Measurements from ENCODE around the gene FOXP4. TPM values are rescaled to one million over a fixed set of nuclear protein-coding genes. Genes with fewer than 3 reads are reported as not detected.
A peak's percentile ranks its signal among the peaks of the same experiment; 100 is the strongest.

FOXP4 gene
- total and polyA plus RNA-seq, 2 of the 13 experiments (the other 11 are each of a cell fraction or from before 2014, with no cell fraction given): 11.0 to 12.4 TPM

- no peak for TF ChIP-seq ZBED4 (CRISPR knock-in tag; IDR thresholded peaks at IDR 0.05; ENCODE audit: borderline replicate concordance)
- no peak for TF ChIP-seq ZNF672 (CRISPR knock-in tag; IDR thresholded peaks at IDR 0.05)
- TF ChIP-seq DRAP1 (CRISPR knock-in tag; IDR thresholded peaks at IDR 0.05): no peak
- TF ChIP-seq ETV6 (CRISPR knock-in tag; conservative IDR thresholded peaks at IDR 0.05): no peak
- TF ChIP-seq ZNF713 (CRISPR knock-in tag; IDR thresholded peaks at IDR 0.05): no peak
- TF ChIP-seq XBP1 (CRISPR knock-in tag; IDR thresholded peaks at IDR 0.05): no peak
- TF ChIP-seq NR3C1 (CRISPR knock-in tag; IDR thresholded peaks at IDR 0.05): no peak
- TF ChIP-seq SNRNP70 (IDR thresholded peaks at IDR 0.05; ENCODE audit: low read depth, low read length): no peak
- 0 out of 2 replicates have a peak, but pooled peaks have one; percentile 34 for TF ChIP-seq SRY (CRISPR knock-in tag; IDR thresholded peaks at IDR 0.05)
- TF ChIP-seq ZNF280D (CRISPR knock-in tag; IDR thresholded peaks at IDR 0.05): no peak
- TF ChIP-seq TEAD2 (CRISPR knock-in tag; IDR thresholded peaks at IDR 0.05): no peak
- TF ChIP-seq MED8 (CRISPR knock-in tag; IDR thresholded peaks at IDR 0.05; ENCODE audit: insufficient replicate concordance): no peak
- TF ChIP-seq SMAD3 (CRISPR knock-in tag; IDR thresholded peaks at IDR 0.05): no peak
- peak; percentile 9; the same call in 1 of the 2 replicates for TF ChIP-seq GATAD1 (CRISPR knock-in tag; IDR thresholded peaks at IDR 0.05)
- TF ChIP-seq ZNF552 (CRISPR knock-in tag; IDR thresholded peaks at IDR 0.05; ENCODE audit: borderline replicate concordance): no peak
- TF ChIP-seq ZNF354B (CRISPR knock-in tag; IDR thresholded peaks at IDR 0.05): no peak
- no peak for TF ChIP-seq U2AF2 (IDR thresholded peaks at IDR 0.05; ENCODE audit: low read depth, low read length)
- TF ChIP-seq ZNF790 (CRISPR knock-in tag; IDR thresholded peaks at IDR 0.05; ENCODE audit: borderline replicate concordance): no peak
- TF ChIP-seq ZNF264 (CRISPR knock-in tag; IDR thresholded peaks at IDR 0.05): no peak
- no peak for TF ChIP-seq POLR2G (IDR thresholded peaks at IDR 0.05; ENCODE audit: low read depth, low read length)
- peak; percentile 52 for TF ChIP-seq ZNF768 (CRISPR knock-in tag; IDR thresholded peaks at IDR 0.05)
- TF ChIP-seq ZNF256 (CRISPR knock-in tag; conservative IDR thresholded peaks at IDR 0.05): no peak
- peak; percentile 61 for TF ChIP-seq AGO2 (optimal IDR thresholded peaks at IDR 0.05; ENCODE audit: low read depth, low read length)
- TF ChIP-seq NAIF1 (CRISPR knock-in tag; IDR thresholded peaks at IDR 0.05; ENCODE audit: borderline replicate concordance): peak; percentile 25; the same call in 1 of the 2 replicates
- TF ChIP-seq DR1 (CRISPR knock-in tag; IDR thresholded peaks at IDR 0.05): no peak
Observed at GRCh38 chr6:41577356-41578216, 31.4 kb downstream of the FOXP4 start (continued).

Measured in HepG2 (cell line).